Loucy (cell line): ENCODE measurements around the gene CENPU.

ENCODE experiments used
- H2AFZ ChIP-seq: fragments of 200-600 bp; sonication (generic); 2 replicates; pipeline ENCODE4 v1.6.0; 2016; ENCODE audit warnings: antibody characterized with exemption, mild to moderate bottlenecking, low read length, moderate library complexity
- H3F3A ChIP-seq: fragments of 200-600 bp; 2 replicates; pipeline ENCODE4 v1.6.0; 2016; ENCODE audit warnings: antibody characterized with exemption, low read depth, mild to moderate bottlenecking
- H3K27me3 ChIP-seq: fragments of 200-600 bp; sonication (generic); 2 replicates; pipeline ENCODE4 v1.6.1; 2014; ENCODE audit warnings: low read length, mild to moderate bottlenecking; ENCODE audit not compliant: insufficient read depth, poor library complexity, severe bottlenecking
- H3K36me3 ChIP-seq: fragments of 200-600 bp; sonication (generic); 2 replicates; pipeline ENCODE4 v1.6.1; 2016; ENCODE audit warnings: low read length; ENCODE audit not compliant: insufficient read depth
- H3K4me1 ChIP-seq: fragments of 200-600 bp; sonication (generic); 2 replicates; pipeline ENCODE4 v1.5.1; 2014; ENCODE audit warnings: low read length, mild to moderate bottlenecking; ENCODE audit not compliant: insufficient read depth, poor library complexity, severe bottlenecking
- H3K4me2 ChIP-seq: fragments of 200-600 bp; sonication (generic); 2 replicates; pipeline ENCODE4 v1.6.0; 2014; ENCODE audit warnings: antibody characterized with exemption, low read length, low read depth, mild to moderate bottlenecking; ENCODE audit not compliant: poor library complexity, severe bottlenecking
- H3K4me3 ChIP-seq: fragments of 200-600 bp; sonication (generic); 2 replicates; pipeline ENCODE4 v1.5.1; 2014; ENCODE audit warnings: low read length, mild to moderate bottlenecking, mixed read lengths; ENCODE audit not compliant: poor library complexity, severe bottlenecking
- H3K79me2 ChIP-seq: fragments of 200-600 bp; sonication (generic); 2 replicates; pipeline ENCODE4 v1.6.1; 2014; ENCODE audit warnings: low read length; ENCODE audit not compliant: insufficient read depth
- H3K9ac ChIP-seq: fragments of 200-600 bp; sonication (generic); 2 replicates; pipeline ENCODE4 v1.6.0; 2014; ENCODE audit warnings: mild to moderate bottlenecking, low read depth, low read length, moderate library complexity; ENCODE audit not compliant: poor library complexity, severe bottlenecking
- H3K9me2 ChIP-seq: fragments of 200-600 bp; sonication (generic); replicated peaks from 2 replicates; pipeline ENCODE4 v1.6.1; 2016; ENCODE audit warnings: low read depth, low read length, mixed read lengths
- H3K9me3 ChIP-seq: fragments of 200-600 bp; sonication (generic); 2 replicates; pipeline ENCODE4 v1.6.1; 2014; ENCODE audit warnings: mild to moderate bottlenecking, antibody characterized with exemption, low read length, low read depth; ENCODE audit not compliant: insufficient read depth
- H4K20me1 ChIP-seq: fragments of 200-600 bp; sonication (generic); 2 replicates; pipeline ENCODE4 v1.6.0; 2014; ENCODE audit warnings: antibody characterized with exemption, low read length, mild to moderate bottlenecking; ENCODE audit not compliant: insufficient read depth, poor library complexity, severe bottlenecking
- CTCF ChIP-seq: fragments of 200-600 bp; sonication (generic); conservative IDR thresholded peaks from 2 replicates; pipeline ENCODE4 v1.5.1; 2014; ENCODE audit warnings: mild to moderate bottlenecking, antibody characterized with exemption, low read length
- EZH2phosphoT487 ChIP-seq: fragments of 200-600 bp; IDR thresholded peaks from 2 replicates; pipeline ENCODE4 v1.6.1; 2018; ENCODE audit warnings: antibody characterized with exemption, mild to moderate bottlenecking, moderate library complexity, borderline replicate concordance

Gene CENPU

GRCh38 chr4:184694412-184694956 is 39.4 kb downstream of the CENPU start:
- H3K27me3 ChIP-seq, result no peaks in the 10 kb centered on the region
- TF ChIP-seq CTCF, result no peak
- no peak for TF ChIP-seq EZH2phosphoT487
- H3K9me2 ChIP-seq, result no peaks in the 10 kb centered on the region
- no peaks in the 10 kb centered on the region for H3K4me1 ChIP-seq
- no peaks in the 10 kb centered on the region for H3K79me2 ChIP-seq
- H3K9me3 ChIP-seq, result no peaks in the 10 kb centered on the region
- H3K36me3 ChIP-seq, result peaks cover 61% of the 10 kb centered on the region
- H3F3A ChIP-seq, result peaks cover 3% of the 10 kb centered on the region; the same call in 1 of the 2 replicates
- H3K9ac ChIP-seq, result no peak overlapping the region
- H4K20me1 ChIP-seq, result no peaks in the 10 kb centered on the region
- H2AFZ ChIP-seq, result no peak overlapping the region
- H3K4me2 ChIP-seq, result no peak overlapping the region
- H3K4me3 ChIP-seq, result no peak overlapping the region

GRCh38 chr4:184693056-184693455 is 40.8 kb downstream of the CENPU start:
- no peaks in the 10 kb centered on the region for H4K20me1 ChIP-seq
- H3K9me2 ChIP-seq, result no peaks in the 10 kb centered on the region
- H3K9ac ChIP-seq, result no peak overlapping the region
- no peak for TF ChIP-seq EZH2phosphoT487
- H3K9me3 ChIP-seq, result no peaks in the 10 kb centered on the region
- H3K79me2 ChIP-seq, result no peaks in the 10 kb centered on the region
- H3K4me3 ChIP-seq, result no peak overlapping the region
- H3K4me2 ChIP-seq, result no peak overlapping the region
- no peaks in the 10 kb centered on the region for H3K27me3 ChIP-seq
- H2AFZ ChIP-seq, result no peak overlapping the region
- peaks cover 10% of the 10 kb centered on the region for H3K4me1 ChIP-seq
- H3K36me3 ChIP-seq, result peaks cover 55% of the 10 kb centered on the region
- H3F3A ChIP-seq, result peaks cover 3% of the 10 kb centered on the region; the same call in 1 of the 2 replicates

DNA sequence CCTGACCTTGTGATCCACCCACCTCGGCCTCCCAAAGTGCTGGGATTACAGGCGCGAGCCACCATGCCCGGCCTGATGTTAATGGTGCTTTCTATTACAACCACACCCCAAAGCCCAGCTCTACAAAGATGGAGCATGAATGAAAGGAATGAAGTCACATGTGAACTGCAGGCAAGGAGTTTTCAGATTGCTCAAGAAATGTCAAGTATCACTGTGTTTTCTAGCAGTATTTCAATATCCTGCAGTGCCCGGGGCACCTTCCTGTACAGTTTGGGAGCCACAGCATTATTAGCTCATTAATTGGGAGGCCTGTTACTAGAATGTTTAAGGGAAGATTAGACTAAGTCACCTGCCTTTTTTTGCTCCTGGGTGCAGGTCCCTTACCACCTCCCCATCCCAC is 44.2 kb downstream of the CENPU start:
- Histone ChIP-seq H3K27me3 (no peaks in the 10 kb centered on the region), H3K4me1 (peaks cover 26% of the 10 kb centered on the region), H3K4me2 (no peak overlapping the region), H3K9ac (no peak overlapping the region), H3K4me3 (no peak overlapping the region), H2AFZ (no peak overlapping the region), H3K79me2 (no peaks in the 10 kb centered on the region), H3K36me3 (peaks cover 23% of the 10 kb centered on the region), H3K9me3 (no peaks in the 10 kb centered on the region), H3F3A (peaks cover under 1% of the 10 kb centered on the region; the same call in 1 of the 2 replicates), H3K9me2 (no peaks in the 10 kb centered on the region), H4K20me1 (no peaks in the 10 kb centered on the region)
- no peak for TF ChIP-seq EZH2phosphoT487
- no peak for TF ChIP-seq CTCF

GRCh38 chr4:184688447-184688846 is 45.4 kb downstream of the CENPU start:
- no peaks in the 10 kb centered on the region for H3K9me2 ChIP-seq
- H3K9ac ChIP-seq, result peak overlapping the region; percentile 41
- no peaks in the 10 kb centered on the region for H3K27me3 ChIP-seq
- peaks cover 30% of the 10 kb centered on the region for H3K4me1 ChIP-seq
- no peaks in the 10 kb centered on the region for H4K20me1 ChIP-seq
- H3K9me3 ChIP-seq, result no peaks in the 10 kb centered on the region
- peaks cover 4% of the 10 kb centered on the region; the same call in 1 of the 2 replicates for H3F3A ChIP-seq
- TF ChIP-seq EZH2phosphoT487, result no peak
- TF ChIP-seq CTCF, result no peak
- no peak overlapping the region for H3K4me3 ChIP-seq
- no peaks in the 10 kb centered on the region for H3K79me2 ChIP-seq
- peaks cover 11% of the 10 kb centered on the region; the same call in 1 of the 2 replicates for H3K36me3 ChIP-seq
- H2AFZ ChIP-seq, result no peak overlapping the region
- no peak overlapping the region for H3K4me2 ChIP-seq
